ENCODE results near the gene TPRN. TPM values are rescaled to one million over a fixed set of nuclear protein-coding genes. Genes with fewer than 3 reads are reported as not detected.
A peak's percentile ranks its signal among the peaks of the same experiment; 100 is the strongest.

Gene TPRN
- total RNA-seq, 1 experiment from 2014 or later: 23.0 TPM

DNA sequence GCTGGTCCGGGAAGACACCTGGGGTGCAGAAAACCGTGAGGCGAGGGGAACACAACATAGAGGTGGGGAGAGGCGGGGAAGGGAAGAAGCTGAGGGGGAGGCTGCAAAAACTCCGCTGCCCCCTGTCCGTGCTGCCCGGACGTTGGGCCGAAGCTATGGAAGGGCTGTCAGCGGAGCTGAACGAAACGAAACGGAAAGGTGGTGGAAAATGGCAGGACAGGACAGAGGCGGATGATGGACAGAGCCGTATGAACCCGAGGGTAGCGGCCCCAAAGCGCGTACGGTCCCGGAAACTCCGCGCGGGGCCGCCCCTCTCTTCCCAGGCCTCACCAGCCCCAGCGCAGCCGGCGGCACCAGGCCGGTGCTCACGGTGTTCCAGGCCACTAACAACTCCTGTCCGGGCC, 12.5 kb downstream of the TPRN start:
- ChIA-PET CTCF (interaction anchor here (1.8 kb wide), 1 partner anchor 49 kb away, joined by 5 read pairs; no protein-coding TSS in a partner anchor), POLR2A (ENCODE audit: low non-redundant PET) (no interaction called here)
- TF ChIP-seq CTCF (conservative IDR thresholded peaks at IDR 0.05; ENCODE audit: low read depth, low read length) (no peak), EZH2 (IDR thresholded peaks at IDR 0.05; ENCODE audit: borderline replicate concordance, low read depth, low read length, poor library complexity, severe bottlenecking) (no peak)
- Histone ChIP-seq H3K27me3 (replicated peaks; ENCODE audit: insufficient read depth, low read depth, low read length, poor library complexity) (no peaks in the 10 kb centered on the region), H3K36me3 (ENCODE audit: insufficient read depth, low read length, poor library complexity, severe bottlenecking) (peaks cover 8% of the 10 kb centered on the region), H3K27ac (ENCODE audit: low read depth, low read length, poor library complexity, severe bottlenecking) (peak overlapping the region; percentile 96), H3K4me1 (ENCODE audit: insufficient read depth, low read length, poor library complexity, severe bottlenecking) (peaks cover 10% of the 10 kb centered on the region), H3K9me3 (ENCODE audit: low read depth, low read length, poor library complexity, severe bottlenecking) (no peaks in the 10 kb centered on the region), H3K4me3 (ENCODE audit: low read depth, low read length, poor library complexity, severe bottlenecking) (peak overlapping the region; percentile 98)
- BruUV-seq (replicated peaks): TSS peak; percentile 68
- intact Hi-C loops (cut with micrococcal nuclease; ENCODE audit: unreplicated experiment): no loop called here
- DNase-seq (ENCODE audit: low spot score): no peak

DNA sequence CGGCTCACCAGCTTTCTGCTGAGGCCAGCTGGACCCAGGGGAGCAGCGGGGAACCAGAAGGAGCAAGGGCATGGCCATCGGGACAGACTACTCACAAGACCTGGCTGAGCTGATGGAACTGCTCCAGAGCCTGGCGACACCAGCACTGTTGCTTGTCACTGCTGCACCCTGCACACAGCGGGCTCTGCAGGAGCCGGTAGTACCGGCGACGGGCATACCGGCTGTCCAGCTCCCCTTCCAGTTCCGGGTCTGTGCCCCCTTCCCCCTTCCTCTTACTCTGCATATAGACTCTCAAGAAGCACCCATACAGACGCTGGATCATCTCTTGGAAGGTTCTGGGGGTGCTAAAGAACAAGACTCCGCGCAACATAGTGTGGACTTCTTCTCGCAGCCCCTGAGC, 13.2 kb downstream of the TPRN start:
- Histone ChIP-seq H3K4me1 (ENCODE audit: insufficient read depth, low read length, poor library complexity, severe bottlenecking) (peaks cover 10% of the 10 kb centered on the region), H3K27ac (ENCODE audit: low read depth, low read length, poor library complexity, severe bottlenecking) (peak overlapping the region; percentile 96), H3K36me3 (ENCODE audit: insufficient read depth, low read length, poor library complexity, severe bottlenecking) (peaks cover 9% of the 10 kb centered on the region), H3K9me3 (ENCODE audit: low read depth, low read length, poor library complexity, severe bottlenecking) (no peaks in the 10 kb centered on the region), H3K27me3 (replicated peaks; ENCODE audit: insufficient read depth, low read depth, low read length, poor library complexity) (no peaks in the 10 kb centered on the region), H3K4me3 (ENCODE audit: low read depth, low read length, poor library complexity, severe bottlenecking) (peak overlapping the region; percentile 98)
- TF ChIP-seq CTCF (conservative IDR thresholded peaks at IDR 0.05; ENCODE audit: low read depth, low read length) (no peak), EZH2 (IDR thresholded peaks at IDR 0.05; ENCODE audit: borderline replicate concordance, low read depth, low read length, poor library complexity, severe bottlenecking) (no peak)
- ChIA-PET POLR2A (ENCODE audit: low non-redundant PET) (no interaction called here), CTCF (no interaction called here)
- intact Hi-C loops (cut with micrococcal nuclease; ENCODE audit: unreplicated experiment): no loop called here
- DNase-seq (ENCODE audit: low spot score): no peak
- BruUV-seq (replicated peaks): no TSS peak

DNA sequence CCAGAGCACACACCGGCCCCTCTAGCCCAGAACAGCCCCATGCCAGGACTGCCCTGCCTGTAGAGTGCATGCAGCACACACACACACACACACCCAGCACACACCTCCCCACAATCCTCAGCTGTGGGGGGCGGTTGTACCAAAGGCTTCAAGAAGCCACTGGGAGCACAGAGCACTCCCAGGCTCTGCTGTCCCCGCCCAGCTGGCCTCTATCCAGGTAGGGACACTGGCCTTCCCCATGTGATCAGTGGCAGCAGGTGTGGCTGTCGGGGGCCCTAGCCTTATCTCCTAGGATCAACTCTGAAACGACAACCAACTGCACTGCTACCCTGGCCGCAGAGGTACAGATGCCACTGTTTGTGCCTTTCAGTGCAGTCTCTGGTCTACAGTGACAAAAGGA, 14.2 kb downstream of the TPRN start:
- ChIA-PET POLR2A (ENCODE audit: low non-redundant PET) (no interaction called here), CTCF (no interaction called here)
- H3K9me3 ChIP-seq (ENCODE audit: low read depth, low read length, poor library complexity, severe bottlenecking): no peaks in the 10 kb centered on the region
- peaks cover 10% of the 10 kb centered on the region for H3K4me1 ChIP-seq (ENCODE audit: insufficient read depth, low read length, poor library complexity, severe bottlenecking)
- DNase-seq (ENCODE audit: low spot score): no peak
- TF ChIP-seq EZH2 (IDR thresholded peaks at IDR 0.05; ENCODE audit: borderline replicate concordance, low read depth, low read length, poor library complexity, severe bottlenecking): no peak
- no peak for TF ChIP-seq CTCF (conservative IDR thresholded peaks at IDR 0.05; ENCODE audit: low read depth, low read length)
- no TSS peak for BruUV-seq (replicated peaks)
- intact Hi-C loops (cut with micrococcal nuclease; ENCODE audit: unreplicated experiment): no loop called here
- no peak overlapping the region for H3K27ac ChIP-seq (ENCODE audit: low read depth, low read length, poor library complexity, severe bottlenecking)
- H3K4me3 ChIP-seq (ENCODE audit: low read depth, low read length, poor library complexity, severe bottlenecking): no peak overlapping the region
- peaks cover 7% of the 10 kb centered on the region for H3K36me3 ChIP-seq (ENCODE audit: insufficient read depth, low read length, poor library complexity, severe bottlenecking)
- H3K27me3 ChIP-seq (replicated peaks; ENCODE audit: insufficient read depth, low read depth, low read length, poor library complexity): no peaks in the 10 kb centered on the region
